Measurements from ENCODE around the gene DEPDC7.

GRCh38 chr11:33033493-33033892, 17.8 kb downstream of the DEPDC7 start:
- TF ChIP-seq POLR2AphosphoS5 (IDR thresholded peaks at IDR 0.05) (no peak), CTCF (IDR thresholded peaks at IDR 0.05) (no peak), EP300 (IDR thresholded peaks at IDR 0.05) (no peak)

Data from gastroesophageal sphincter (tissue), 3 donors.